SH-SY5Y (cell line): ENCODE data around the gene DLG2.

Experiments used
- GATA2 ChIP-seq: IDR thresholded peaks from 2 replicates; pipeline ENCODE4 v1.6.1; 2011; ENCODE audit warnings: mild to moderate bottlenecking, low read depth, low read length
- GATA3 ChIP-seq: IDR thresholded peaks from 2 replicates; pipeline ENCODE4 v1.6.1; 2011; ENCODE audit warnings: low read depth, mild to moderate bottlenecking, low read length, moderate library complexity

- TF ChIP-seq GATA2 (no peak), GATA3 (no peak)
Measured at GRCh38 chr11:83689144-83689780, 1937.9 kb downstream of the DLG2 start.
